ENCODE measurements around the gene ASGR2. TPM values are rescaled to one million over a fixed set of nuclear protein-coding genes. Genes with fewer than 3 reads are reported as not detected.

ASGR2 gene
- total RNA-seq, 2 experiments from 2014 or later: not detected

- ChIA-PET CTCF (ENCODE audit: unreplicated experiment) (no interaction called here), POLR2A (interaction anchor here (0.7 kb wide), 1 partner anchor 315 kb away, joined by 4 read pairs; no protein-coding TSS in a partner anchor)
- H3K79me2 ChIP-seq (ENCODE audit: insufficient read depth, low read depth, low read length): no peaks in the 10 kb centered on the region
- intact Hi-C loops (cut with micrococcal nuclease; ENCODE audit: unreplicated experiment): no loop called here
- H3K9me2 ChIP-seq (ENCODE audit: insufficient read depth, low read length): no peaks in the 10 kb centered on the region
- no peak overlapping the region for H2AFZ ChIP-seq (ENCODE audit: low read length)
- TF ChIP-seq, protein P1, sequence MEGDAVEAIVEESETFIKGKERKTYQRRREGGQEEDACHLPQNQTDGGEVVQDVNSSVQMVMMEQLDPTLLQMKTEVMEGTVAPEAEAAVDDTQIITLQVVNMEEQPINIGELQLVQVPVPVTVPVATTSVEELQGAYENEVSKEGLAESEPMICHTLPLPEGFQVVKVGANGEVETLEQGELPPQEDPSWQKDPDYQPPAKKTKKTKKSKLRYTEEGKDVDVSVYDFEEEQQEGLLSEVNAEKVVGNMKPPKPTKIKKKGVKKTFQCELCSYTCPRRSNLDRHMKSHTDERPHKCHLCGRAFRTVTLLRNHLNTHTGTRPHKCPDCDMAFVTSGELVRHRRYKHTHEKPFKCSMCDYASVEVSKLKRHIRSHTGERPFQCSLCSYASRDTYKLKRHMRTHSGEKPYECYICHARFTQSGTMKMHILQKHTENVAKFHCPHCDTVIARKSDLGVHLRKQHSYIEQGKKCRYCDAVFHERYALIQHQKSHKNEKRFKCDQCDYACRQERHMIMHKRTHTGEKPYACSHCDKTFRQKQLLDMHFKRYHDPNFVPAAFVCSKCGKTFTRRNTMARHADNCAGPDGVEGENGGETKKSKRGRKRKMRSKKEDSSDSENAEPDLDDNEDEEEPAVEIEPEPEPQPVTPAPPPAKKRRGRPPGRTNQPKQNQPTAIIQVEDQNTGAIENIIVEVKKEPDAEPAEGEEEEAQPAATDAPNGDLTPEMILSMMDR (conservative IDR thresholded peaks at IDR 0.05; ENCODE audit: low read length): no peak
- no peak for TF ChIP-seq EZH2phosphoT487 (IDR thresholded peaks at IDR 0.05; ENCODE audit: borderline replicate concordance, low read depth, low read length)
- H4K20me1 ChIP-seq (ENCODE audit: insufficient read depth, low read length): no peaks in the 10 kb centered on the region
- DNase-seq (ENCODE audit: low spot score): no peak
- no peaks in the 10 kb centered on the region for H3K36me3 ChIP-seq (ENCODE audit: insufficient read depth, low read length)
- H3K9me3 ChIP-seq (ENCODE audit: low read length): no peaks in the 10 kb centered on the region
- H3K4me1 ChIP-seq (ENCODE audit: insufficient read depth, low read length, poor library complexity, severe bottlenecking): no peaks in the 10 kb centered on the region
- H3K4me2 ChIP-seq (ENCODE audit: low read length): no peak overlapping the region
- H3K27ac ChIP-seq (ENCODE audit: low read depth, low read length, poor library complexity, severe bottlenecking): no peak overlapping the region
- H3K4me3 ChIP-seq (ENCODE audit: low read depth, low read length, poor library complexity, severe bottlenecking): no peak overlapping the region
- BruUV-seq (replicated peaks): no TSS peak
Observed at GRCh38 chr17:7144213-7144612, 29.6 kb upstream of the ASGR2 start.

GRCh38 chr17:7141824-7142223, 27.2 kb upstream of the ASGR2 start:
- ChIA-PET CTCF (ENCODE audit: unreplicated experiment) (no interaction called here), POLR2A (no interaction called here)
- Histone ChIP-seq H3K4me2 (ENCODE audit: low read length) (no peak overlapping the region), H3K9me2 (ENCODE audit: insufficient read depth, low read length) (no peaks in the 10 kb centered on the region), H4K20me1 (ENCODE audit: insufficient read depth, low read length) (no peaks in the 10 kb centered on the region), H3K79me2 (ENCODE audit: insufficient read depth, low read depth, low read length) (no peaks in the 10 kb centered on the region), H3K9me3 (ENCODE audit: low read length) (no peaks in the 10 kb centered on the region), H3K4me1 (ENCODE audit: insufficient read depth, low read length, poor library complexity, severe bottlenecking) (no peaks in the 10 kb centered on the region), H3K36me3 (ENCODE audit: insufficient read depth, low read length) (no peaks in the 10 kb centered on the region), H3K4me3 (ENCODE audit: low read depth, low read length, poor library complexity, severe bottlenecking) (no peak overlapping the region), H3K27ac (ENCODE audit: low read depth, low read length, poor library complexity, severe bottlenecking) (no peak overlapping the region), H2AFZ (ENCODE audit: low read length) (no peak overlapping the region)
- BruUV-seq (replicated peaks): no TSS peak
- TF ChIP-seq, protein P1 (conservative IDR thresholded peaks at IDR 0.05; ENCODE audit: low read length): no peak
- no peak for DNase-seq (ENCODE audit: low spot score)
- intact Hi-C loops (cut with micrococcal nuclease; ENCODE audit: unreplicated experiment): no loop called here

- H2AFZ ChIP-seq (ENCODE audit: low read length): no peak overlapping the region
- H3K4me1 ChIP-seq (ENCODE audit: insufficient read depth, low read length, poor library complexity, severe bottlenecking): no peaks in the 10 kb centered on the region
- intact Hi-C loops (cut with micrococcal nuclease; ENCODE audit: unreplicated experiment): no loop called here
- H3K9me2 ChIP-seq (ENCODE audit: insufficient read depth, low read length): no peaks in the 10 kb centered on the region
- CTCF ChIA-PET (ENCODE audit: unreplicated experiment): no interaction called here
- no peak overlapping the region for H3K4me3 ChIP-seq (ENCODE audit: low read depth, low read length, poor library complexity, severe bottlenecking)
- no TSS peak for BruUV-seq (replicated peaks)
- no peak overlapping the region for H3K4me2 ChIP-seq (ENCODE audit: low read length)
- TF ChIP-seq, protein P1 (conservative IDR thresholded peaks at IDR 0.05; ENCODE audit: low read length): no peak
- TF ChIP-seq EZH2phosphoT487 (IDR thresholded peaks at IDR 0.05; ENCODE audit: borderline replicate concordance, low read depth, low read length): no peak
- no peak overlapping the region for H3K27ac ChIP-seq (ENCODE audit: low read depth, low read length, poor library complexity, severe bottlenecking)
- no peaks in the 10 kb centered on the region for H3K9me3 ChIP-seq (ENCODE audit: low read length)
- H4K20me1 ChIP-seq (ENCODE audit: insufficient read depth, low read length): no peaks in the 10 kb centered on the region
- H3K79me2 ChIP-seq (ENCODE audit: insufficient read depth, low read depth, low read length): no peaks in the 10 kb centered on the region
- H3K36me3 ChIP-seq (ENCODE audit: insufficient read depth, low read length): peaks cover 3% of the 10 kb centered on the region; the same call in 1 of the 2 replicates
- no peak for DNase-seq (ENCODE audit: low spot score)
- POLR2A ChIA-PET: no interaction called here
Observed at GRCh38 chr17:7139400-7139799, 24.8 kb upstream of the ASGR2 start.
